Panc1 (cell line): Measurements from ENCODE around the gene PM20D2.

ENCODE experiments used
- CTCF ChIP-seq: fragments of 450-650 bp; IDR thresholded peaks from 2 replicates; pipeline ENCODE4 v1.5.1; 2017; ENCODE audit warnings: mild to moderate bottlenecking
- SIN3A ChIP-seq: IDR thresholded peaks from 2 replicates; pipeline ENCODE4 v1.6.1; 2012; ENCODE audit warnings: low read depth, mild to moderate bottlenecking, low read length, moderate library complexity, borderline replicate concordance; ENCODE audit not compliant: insufficient read depth

- TF ChIP-seq CTCF, result no peak
- TF ChIP-seq SIN3A, result no peak
Measured at GRCh38 chr6:89172131-89172530, 26.3 kb downstream of the PM20D2 start.
